ENCODE measurements around the gene DNTT.

DNTT gene

GRCh38 chr10:96342402-96342801, 38.2 kb downstream of the DNTT start:
- DNase-seq (ENCODE audit: low read depth in 2 of 2) = no peak

GRCh38 chr10:96344178-96344577, 39.9 kb downstream of the DNTT start:
- no peak for DNase-seq (ENCODE audit: low read depth in 2 of 2)

- no peak for DNase-seq (ENCODE audit: low read depth in 2 of 2)
These were observed 41.0 kb downstream of the DNTT start for GRCh38 chr10:96345222-96345621.

GRCh38 chr10:96346295-96346694, 42.1 kb downstream of the DNTT start:
- no peak for DNase-seq (ENCODE audit: low read depth in 2 of 2)

GRCh38 chr10:96352027-96352426, 47.8 kb downstream of the DNTT start:
- DNase-seq (ENCODE audit: low read depth in 2 of 2) = no peak

DNA sequence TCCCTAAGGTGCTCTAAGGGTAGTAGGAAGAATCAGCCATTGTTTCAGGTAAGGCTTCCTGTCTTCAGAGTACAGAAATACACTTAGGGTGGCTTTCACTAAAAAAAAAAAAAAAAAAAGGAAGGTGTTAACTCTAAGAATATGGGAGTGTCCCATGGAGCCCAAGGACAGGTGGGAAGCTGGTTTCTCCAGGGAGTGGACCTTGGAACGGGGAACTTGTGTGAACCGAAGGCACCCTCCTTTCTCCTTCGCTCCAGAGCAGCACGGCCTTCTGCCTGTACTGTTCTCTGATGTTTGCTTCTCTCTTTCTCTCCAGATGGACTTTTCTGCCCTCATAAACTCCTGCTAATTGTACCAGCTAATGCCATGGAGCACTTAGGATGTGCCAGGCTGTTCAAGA, 48.3 kb downstream of the DNTT start:
- no peak for DNase-seq (ENCODE audit: low read depth in 2 of 2)

GRCh38 chr10:96357038-96357620, 52.9 kb downstream of the DNTT start:
- no peak for DNase-seq (ENCODE audit: low read depth in 2 of 2)

DNA sequence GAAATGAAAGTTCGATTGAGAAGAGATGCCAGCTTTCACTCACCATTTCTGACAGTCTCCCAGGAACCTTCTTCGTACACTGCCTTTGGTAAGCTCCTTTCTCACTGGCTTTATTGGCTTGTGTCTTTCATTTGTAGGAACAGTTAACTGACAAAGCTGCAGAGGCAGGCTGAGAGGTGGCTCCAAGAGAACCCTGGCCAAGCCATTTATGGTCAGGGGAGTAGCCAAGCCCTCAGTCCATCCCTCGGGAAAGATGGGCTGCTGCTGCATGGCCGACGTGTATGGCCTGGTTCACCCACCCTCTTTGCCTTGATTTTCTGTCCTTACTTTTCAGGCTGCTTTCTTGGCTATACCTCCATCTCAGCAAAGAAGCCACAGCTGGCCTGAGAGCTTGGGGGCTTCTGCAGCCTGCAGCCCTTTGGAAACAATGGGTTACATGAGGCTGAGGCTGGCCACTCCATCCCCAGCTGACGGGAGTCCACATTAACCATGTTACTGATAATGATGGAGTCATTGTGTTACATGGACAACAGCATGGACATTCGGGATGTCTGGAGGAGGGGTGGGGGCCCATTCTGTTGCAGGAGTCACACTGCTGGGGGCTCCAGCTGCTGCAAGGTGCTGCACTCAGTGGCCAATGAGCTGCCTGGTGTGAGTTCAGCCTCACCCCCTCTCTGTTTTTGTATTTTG, 54.8 kb downstream of the DNTT start, which contains the start of gene OPALIN:
Gene OPALIN, minus strand, starts transcription at position 152 of the 690 bp plus-strand sequence. Its CDS starts 106 bp downstream, at position 46.
- no peak for DNase-seq (ENCODE audit: low read depth in 2 of 2)

DNA sequence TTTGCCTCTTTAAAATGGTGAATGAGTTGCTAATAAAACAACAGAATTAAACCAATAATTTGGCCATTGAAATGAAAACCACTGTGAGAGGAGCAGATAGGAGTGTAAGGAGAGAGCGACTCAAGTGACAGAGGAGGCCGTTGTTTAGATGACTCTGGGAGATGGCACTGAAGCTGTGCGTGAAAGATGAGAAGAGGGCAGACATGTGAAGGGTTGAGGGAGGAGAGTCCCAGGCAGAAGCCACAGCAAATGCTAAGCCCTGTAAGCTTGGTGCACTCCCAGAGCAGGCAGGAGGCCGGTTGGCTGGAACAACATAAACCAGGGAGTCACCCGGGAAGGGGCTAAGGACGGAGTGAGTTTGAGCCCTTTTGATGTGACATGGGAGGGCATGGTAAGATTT, 55.4 kb downstream of the DNTT start:
- DNase-seq (ENCODE audit: low read depth in 2 of 2) = no peak

DNA sequence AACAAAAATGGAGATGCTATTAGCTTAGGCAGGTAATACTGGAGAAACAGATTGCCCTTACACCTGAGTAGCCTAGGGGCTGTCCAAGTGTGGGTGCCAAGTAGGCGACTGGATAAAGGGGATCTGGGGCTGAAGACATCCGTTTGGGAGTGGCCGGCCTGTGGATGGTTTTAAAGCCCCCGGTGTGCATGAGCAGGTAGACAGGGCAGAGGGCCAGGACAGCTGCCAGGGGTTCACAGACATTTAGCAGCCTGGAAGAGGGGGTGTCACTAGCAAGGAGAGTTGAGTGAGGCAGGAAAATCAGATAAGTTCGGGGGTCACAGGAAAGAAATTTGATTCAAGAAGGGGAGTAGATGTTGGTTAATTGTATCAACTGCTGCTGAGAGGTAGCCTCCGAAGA, 56.1 kb downstream of the DNTT start:
- DNase-seq (ENCODE audit: low read depth in 2 of 2) = no peak

- no peak for DNase-seq (ENCODE audit: low read depth in 2 of 2)
These were observed 56.5 kb downstream of the DNTT start for GRCh38 chr10:96360766-96361165.

DNA sequence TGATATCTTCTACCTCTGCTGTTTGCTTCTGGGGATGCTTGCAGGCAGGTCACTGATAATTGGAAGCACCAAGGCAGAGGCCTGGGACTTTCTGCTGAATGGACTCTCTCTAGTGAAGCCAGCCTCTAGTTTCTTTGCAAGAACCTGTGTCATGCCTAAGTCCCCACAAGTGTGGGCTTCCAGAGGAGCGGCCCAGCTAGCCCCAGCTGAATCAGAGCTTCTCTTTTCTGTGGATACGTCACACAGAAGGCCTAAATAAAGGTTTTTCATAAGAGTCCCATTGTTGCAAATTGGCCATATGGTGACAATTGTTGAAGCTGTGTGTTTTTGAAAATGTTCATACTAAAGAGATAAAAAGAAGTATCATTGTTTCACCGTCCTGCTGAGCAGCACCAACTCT, 61.3 kb downstream of the DNTT start:
- no peak for DNase-seq (ENCODE audit: low read depth in 2 of 2)

GRCh38 chr10:96366508-96366907, 62.3 kb downstream of the DNTT start:
- no peak for DNase-seq (ENCODE audit: low read depth in 2 of 2)

- DNase-seq (ENCODE audit: low read depth in 2 of 2) = no peak
These were observed 63.2 kb downstream of the DNTT start for GRCh38 chr10:96367470-96367869.

DNA sequence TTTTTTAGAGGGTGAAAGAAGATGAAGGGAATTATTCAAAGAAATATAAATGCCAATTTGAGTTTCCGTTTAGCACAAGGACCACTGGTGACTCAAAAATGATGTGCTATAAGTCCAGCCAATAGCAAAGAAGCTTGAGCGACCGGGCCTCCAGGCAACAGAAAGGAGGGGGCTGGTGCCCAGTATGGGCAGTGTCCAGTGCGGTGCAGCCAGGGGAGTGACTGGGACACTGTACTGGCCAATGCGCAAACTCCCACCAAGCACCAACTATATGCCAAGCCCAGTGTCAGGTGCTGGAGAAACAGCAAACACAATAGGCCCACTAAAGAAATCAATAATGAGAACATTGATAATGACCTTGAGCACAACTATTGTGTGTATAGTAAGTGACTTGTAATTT, 64.7 kb downstream of the DNTT start:
- no peak for DNase-seq (ENCODE audit: low read depth in 2 of 2)

- no peak for DNase-seq (ENCODE audit: low read depth in 2 of 2)
These were observed 65.8 kb downstream of the DNTT start for GRCh38 chr10:96369890-96370583.

DNA sequence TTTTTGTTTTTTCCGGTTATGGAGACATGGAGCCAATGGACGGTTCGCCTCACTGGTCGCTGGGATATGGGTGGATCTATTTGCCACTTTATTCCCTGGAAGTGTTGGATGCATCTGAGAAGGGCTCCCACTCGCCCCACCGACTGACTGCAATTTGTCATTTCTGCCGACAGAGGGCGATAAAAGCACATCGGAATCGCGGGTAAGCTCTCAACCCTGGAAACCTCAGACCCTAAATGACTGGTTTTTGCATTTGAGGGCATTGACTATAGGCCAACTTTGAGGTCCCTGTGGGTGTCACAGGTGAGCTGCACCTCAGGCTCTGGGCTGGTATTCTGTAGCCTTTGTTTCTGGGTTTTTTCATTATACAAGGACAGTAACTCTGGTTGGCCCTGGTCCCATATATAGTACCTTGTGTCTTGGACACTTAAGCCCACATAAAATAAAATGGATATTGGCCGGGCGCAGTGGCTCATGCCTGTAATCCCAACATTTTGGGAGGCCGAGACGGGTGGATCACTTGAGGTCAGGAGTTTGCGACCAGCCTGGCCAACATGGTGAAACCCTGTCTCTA, 66.4 kb downstream of the DNTT start:
- peak in 1 of 2 experiments; percentile 9 for DNase-seq (ENCODE audit: low read depth in 2 of 2)

DNA sequence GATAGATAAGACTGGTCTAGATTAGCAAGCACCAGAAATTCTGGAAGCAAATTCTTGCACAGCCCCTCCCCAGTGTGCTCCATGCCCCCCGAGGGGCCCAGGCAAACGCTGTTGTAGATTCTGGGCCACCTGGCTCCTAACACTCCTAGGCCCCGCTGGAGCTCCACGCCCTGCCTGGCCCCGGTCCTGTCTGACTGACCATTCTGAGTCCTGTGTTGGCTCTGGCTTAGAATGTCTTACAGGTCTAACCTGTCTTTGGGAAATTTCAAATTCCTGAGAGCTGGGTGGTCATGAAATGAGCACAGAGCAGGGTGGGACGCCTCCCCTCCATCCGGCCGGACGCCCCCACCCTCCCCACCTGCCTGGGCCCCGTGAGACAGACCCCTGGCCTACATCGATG, 67.1 kb downstream of the DNTT start:
- DNase-seq (ENCODE audit: low read depth in 2 of 2) = no peak

DNA sequence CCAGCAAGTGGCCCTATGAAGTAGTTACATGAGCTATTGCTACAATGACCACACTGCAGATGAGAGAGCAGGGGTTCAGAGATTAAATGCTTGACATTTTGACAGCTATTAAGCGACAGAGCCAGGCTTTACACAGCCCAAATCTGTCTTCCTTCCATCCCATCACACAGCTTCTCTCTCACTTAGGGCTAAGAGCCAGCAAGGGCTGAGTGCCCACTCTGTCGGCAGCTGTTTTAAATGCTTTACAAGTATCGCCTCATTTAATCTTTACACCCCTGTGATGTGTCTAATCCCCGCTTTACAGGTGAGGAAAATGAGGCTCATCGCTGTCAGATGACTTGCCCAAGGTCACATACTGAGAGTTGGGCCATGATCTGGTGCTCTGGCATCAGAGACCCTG, 69.8 kb downstream of the DNTT start:
- DNase-seq (ENCODE audit: low read depth in 2 of 2) = no peak

DNA sequence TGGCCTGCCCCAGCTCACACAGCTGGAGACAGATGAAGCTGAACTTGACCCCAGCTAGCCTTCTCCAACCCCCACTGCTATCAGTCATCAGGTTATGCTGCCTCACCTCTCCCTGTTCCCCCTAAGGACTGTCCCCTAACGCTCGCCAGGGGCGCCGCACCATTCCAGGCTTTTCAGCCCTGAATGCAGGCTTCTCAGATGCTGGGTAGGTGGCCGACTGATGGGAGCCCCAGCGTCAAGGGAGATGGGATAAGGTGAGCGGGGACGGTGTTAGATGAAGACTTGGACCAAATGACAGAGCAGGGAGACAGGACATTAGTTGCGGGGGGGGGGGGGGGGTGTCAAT, 70.4 kb downstream of the DNTT start:
- DNase-seq (ENCODE audit: low read depth in 2 of 2) = no peak

DNA sequence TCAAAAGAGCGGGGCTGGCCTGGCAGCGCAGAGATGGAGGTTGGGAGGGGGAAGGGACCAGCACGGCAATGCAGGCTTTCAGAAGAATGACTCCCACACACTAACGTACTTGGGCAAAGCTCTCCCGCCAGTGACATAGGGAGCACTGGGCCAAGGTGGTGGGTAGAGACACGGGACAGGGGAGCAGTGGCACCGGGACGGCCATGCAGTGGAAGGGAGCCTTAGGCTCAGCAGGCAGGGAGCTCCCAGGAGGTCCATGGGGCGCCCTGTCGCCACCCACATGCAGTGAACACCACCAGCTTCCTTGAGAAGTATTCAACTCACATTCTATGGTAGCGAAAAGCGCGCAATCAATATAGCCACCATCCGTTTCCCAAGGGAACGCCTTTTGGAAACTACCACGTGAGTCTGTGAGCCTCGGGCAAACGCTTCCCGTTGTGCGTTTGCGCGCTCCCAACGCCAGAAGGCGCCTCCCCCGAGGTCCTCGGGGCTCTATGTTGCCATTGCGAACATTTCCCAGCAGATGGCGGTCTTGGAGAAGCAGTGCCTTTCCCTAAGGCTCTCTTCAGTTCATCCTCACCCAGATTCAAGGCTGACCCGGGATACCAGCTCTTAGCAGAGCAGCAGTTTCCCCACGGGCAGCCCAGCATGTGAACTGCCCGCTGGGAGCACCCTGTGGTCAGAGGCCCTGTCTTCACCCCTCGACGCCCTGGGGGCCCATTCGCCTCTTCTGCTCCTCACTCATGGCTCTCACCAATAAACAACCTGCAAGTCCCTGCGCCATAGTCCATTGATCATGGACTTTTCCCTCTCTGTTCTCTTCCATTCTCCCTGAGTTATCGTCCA, 71.0 kb downstream of the DNTT start:
- peak; percentile 62 to 63 for DNase-seq (ENCODE audit: low read depth in 2 of 2)

- DNase-seq (ENCODE audit: low read depth in 2 of 2) = no peak
These were observed 72.2 kb downstream of the DNTT start for GRCh38 chr10:96376483-96376882.
